ENCODE data around the gene AIG1.
"Not testable (repeated sequence)": the region's sequence is repeated elsewhere in the genome, so short reads cannot be mapped to it uniquely, and the experiment has no call there.

DNA sequence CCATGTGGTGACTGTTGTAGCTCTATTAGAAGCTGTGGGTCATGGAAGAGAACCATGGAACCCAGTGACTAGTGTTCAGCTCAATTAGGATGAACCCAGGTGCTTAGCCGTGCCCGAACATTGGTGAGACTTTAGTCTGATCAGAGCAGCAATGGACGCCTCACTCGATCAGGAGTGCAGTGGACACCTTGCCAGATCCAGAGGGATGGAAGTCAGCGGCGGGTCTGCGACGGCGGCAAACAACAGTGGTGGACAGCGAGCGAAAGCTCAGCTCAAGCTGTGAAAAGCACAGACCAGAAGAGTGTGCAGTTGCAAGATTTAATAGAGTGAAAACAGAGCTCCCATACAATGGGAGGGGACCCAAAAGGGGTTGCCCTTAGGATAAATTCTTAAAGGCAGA, 26.6 kb downstream of the AIG1 start:
- not testable (repeated sequence) for TF ChIP-seq CTCF (IDR thresholded peaks at IDR 0.05; ENCODE audit: borderline replicate concordance, extremely low read depth, low read length, poor library complexity, severe bottlenecking); EZH2 (IDR thresholded peaks at IDR 0.05; ENCODE audit: borderline replicate concordance, low read depth, low read length, severe bottlenecking)
